ENCODE results near the gene STK11.

The STK11 gene

DNA sequence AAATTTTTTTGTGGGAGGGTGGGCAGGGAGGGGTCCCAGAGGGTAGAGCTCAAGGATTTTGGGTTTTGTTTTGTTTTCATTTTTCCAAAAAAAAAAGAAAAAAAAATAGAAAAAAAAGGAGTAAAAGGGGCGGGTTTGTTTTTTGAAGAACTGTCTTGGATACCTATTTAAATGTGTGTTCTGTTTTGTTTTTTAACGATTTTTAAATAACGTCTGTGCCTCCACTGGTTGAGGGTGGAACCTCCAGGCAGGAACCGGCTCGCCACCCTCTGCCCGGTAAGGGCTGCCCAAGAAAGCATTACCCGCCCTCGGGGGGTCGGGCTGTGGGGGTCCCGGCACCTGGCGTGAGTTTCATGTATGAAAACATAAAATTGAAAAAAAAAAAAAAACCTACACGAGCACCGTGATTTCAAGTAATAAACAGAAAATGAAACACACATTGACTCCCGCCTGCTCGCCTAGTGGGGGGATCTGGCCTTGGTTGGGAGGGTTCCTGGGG lies 53.2 kb downstream of the STK11 start:
- TF ChIP-seq, protein P1, sequence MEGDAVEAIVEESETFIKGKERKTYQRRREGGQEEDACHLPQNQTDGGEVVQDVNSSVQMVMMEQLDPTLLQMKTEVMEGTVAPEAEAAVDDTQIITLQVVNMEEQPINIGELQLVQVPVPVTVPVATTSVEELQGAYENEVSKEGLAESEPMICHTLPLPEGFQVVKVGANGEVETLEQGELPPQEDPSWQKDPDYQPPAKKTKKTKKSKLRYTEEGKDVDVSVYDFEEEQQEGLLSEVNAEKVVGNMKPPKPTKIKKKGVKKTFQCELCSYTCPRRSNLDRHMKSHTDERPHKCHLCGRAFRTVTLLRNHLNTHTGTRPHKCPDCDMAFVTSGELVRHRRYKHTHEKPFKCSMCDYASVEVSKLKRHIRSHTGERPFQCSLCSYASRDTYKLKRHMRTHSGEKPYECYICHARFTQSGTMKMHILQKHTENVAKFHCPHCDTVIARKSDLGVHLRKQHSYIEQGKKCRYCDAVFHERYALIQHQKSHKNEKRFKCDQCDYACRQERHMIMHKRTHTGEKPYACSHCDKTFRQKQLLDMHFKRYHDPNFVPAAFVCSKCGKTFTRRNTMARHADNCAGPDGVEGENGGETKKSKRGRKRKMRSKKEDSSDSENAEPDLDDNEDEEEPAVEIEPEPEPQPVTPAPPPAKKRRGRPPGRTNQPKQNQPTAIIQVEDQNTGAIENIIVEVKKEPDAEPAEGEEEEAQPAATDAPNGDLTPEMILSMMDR (IDR thresholded peaks at IDR 0.05) = no peak
- no peak for TF ChIP-seq ZFX (IDR thresholded peaks at IDR 0.05; ENCODE audit: borderline replicate concordance)
- peak overlapping the region; percentile 99 for H3K27ac ChIP-seq

DNA sequence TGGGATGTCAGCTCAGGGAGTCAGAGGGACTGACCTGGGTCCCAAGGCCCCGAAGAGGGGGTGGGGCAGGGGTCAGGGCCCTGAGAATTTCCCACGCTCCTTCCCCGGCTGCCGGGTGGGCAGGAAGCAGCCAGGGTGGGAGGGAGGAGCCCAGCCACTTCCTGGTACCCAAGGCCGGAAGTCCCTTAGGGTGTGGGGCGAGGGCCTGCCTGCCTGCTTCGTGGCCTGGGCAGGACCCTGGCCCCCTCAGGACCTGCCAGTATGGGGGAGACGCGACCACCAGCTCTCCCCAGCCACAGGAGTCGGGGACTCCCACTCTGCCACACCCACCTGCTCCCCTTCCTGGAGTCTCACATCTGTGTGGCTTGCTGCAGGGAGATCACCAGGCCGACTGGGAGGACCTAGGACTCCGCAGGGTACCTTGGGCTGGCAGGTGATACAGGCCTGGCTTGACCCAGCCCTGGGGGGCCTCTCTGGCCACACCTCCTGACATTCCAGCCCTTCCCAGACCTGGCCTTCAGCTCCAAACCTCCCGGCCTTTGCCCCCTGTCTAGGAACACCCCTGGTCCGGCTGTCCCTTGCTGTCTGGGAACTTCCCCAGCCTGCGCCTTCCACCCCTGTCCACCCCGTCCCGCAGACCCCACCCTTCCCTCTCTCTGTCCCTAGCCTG lies 53.8 kb downstream of the STK11 start:
- TF ChIP-seq, protein P1 (IDR thresholded peaks at IDR 0.05) = no peak
- TF ChIP-seq ZFX (IDR thresholded peaks at IDR 0.05; ENCODE audit: borderline replicate concordance) = no peak
- peak overlapping the region; percentile 99 for H3K27ac ChIP-seq

DNA sequence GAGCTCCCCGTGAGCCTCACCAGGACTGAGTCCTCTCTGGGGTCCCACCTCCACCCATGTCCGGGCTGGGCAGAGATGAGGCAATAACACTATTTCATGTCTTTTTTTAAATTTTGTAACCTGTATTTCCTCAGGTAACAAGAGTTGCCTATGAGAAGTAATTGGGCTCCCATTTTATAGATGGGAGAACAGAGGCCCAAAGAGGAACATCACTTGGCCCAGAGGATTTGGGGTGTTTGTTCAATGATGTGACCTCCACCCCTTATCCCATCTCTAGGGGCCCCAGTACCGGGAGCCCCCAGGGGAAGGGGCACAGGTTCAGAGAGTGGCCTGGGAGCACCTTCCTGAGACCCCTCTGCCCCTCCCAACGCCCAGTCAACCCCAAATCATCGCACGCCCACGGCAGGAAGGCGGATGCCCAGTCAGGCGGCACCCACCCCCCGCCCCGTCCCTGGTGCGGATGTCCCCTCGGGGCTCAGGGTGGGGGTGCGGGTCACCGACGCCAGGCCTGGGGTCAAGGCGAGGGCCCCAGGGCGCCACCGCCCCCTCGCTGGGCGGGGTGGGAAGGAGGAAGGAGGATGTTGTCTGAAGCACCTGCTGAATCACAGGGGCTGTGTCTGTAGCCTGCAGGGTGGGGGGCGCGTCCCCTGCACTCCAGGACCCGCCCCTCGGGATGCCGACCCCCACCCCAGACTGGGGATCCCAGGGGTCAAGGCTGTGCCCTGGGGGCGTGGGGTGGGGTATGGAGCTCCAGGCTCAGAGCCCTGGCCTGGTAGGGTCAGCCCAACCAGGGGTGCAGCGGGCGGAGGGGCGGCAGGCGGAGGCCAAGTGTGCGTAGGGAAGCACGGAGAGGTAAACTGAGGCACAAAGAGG lies 54.5 kb downstream of the STK11 start:
- peak overlapping the region; percentile 99 for H3K27ac ChIP-seq
- no peak for TF ChIP-seq ZFX (IDR thresholded peaks at IDR 0.05; ENCODE audit: borderline replicate concordance)
- TF ChIP-seq, protein P1 (IDR thresholded peaks at IDR 0.05) = no peak

DNA sequence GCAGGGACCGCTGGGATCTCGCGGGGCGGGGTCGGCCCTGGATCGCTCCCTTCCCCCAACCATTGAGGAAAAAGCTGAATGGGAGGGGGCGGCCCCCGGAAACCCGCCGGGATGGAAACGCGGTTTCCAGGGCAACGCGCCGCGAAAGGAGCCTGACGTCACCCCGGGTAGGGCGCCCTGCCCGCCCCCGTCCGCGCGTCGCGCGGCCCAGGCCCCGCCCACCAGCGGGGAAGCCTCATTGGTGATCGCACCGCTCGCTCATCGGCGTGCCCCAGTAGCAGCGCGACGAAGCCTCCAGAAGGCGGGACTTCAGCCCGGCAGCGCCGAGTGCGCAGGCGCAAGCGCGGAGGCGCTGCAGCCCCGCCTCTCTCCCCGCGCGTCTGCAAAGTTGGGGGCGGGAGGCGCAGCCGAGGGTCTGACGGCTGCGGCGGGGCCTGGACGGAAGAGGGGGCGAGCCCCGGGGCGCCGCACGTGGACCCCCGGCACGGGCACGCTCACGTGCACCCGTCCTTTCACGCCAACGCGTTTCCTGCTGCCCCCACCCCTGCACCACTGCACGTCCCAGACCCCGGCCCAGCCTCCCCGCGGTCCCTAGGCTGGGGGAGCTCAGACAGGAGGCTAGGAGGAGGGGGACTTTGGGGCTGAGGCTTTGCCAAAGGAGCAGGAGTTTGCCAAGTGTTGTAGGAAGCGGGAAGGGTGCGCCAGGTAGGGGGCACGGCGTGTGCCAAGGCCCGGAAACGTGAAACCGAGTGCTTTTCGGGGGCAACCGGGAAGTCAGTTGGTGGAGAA lies 55.4 kb downstream of the STK11 start:
- TF ChIP-seq, protein P1 (IDR thresholded peaks at IDR 0.05) = no peak
- TF ChIP-seq ZFX (IDR thresholded peaks at IDR 0.05; ENCODE audit: borderline replicate concordance) = no peak
- peak overlapping the region; percentile 99 for H3K27ac ChIP-seq

DNA sequence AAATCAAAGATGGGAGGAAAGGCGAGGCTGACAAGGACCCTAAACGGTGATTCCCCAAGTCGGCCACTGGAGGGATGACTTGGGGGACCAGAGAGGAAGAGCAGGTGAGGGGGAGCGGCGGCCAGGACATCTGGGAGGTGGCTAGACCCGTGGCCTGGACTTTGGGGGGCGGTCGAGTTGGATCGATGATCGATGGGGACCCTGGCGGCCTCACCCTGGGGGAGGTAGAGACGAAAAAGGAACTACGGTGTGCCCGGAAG lies 55.9 kb downstream of the STK11 start:
- TF ChIP-seq, protein P1 (IDR thresholded peaks at IDR 0.05) = no peak
- TF ChIP-seq ZFX (IDR thresholded peaks at IDR 0.05; ENCODE audit: borderline replicate concordance) = no peak
- H3K27ac ChIP-seq = peak overlapping the region; percentile 99

DNA sequence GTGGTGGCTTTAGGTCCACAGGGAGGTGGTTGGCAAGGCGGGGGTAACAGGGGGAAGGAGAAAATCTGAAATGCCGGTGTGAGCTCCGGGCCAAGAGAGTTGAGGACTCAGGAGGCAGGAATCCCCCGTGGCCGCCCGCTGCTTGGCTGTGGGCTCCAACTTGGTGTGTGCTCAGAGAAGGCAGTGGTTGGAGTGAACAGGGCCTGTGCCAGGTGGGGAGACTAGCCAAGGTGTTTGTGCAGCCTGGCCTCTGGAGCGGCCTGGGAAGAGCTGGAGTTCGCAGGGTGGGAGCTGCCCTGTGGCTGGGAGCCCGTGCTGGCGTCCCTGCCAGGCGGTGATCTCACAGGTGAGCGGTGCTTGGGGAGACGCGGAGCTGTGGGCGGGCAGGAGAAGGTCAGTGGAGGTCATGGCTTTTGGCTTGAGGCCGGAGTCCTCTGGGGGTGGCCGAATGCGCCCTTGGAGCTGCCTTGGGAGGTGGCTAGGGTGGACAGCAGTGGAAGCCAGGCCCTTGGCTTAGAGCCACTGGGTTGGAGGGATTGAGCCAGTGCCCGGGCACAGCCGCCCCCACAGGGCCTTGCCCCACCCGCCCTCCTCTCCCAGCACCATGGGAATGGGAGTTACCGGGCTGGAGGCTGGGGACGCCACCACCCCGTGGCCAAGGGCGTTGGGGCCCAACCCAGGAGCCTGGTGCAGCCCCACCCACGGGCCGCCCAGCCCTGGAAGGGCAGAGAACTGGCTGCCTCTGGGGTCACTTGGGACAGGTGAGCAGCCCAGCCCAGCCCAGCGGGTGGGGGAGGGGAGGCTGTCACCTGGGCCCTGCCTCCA lies 56.4 kb downstream of the STK11 start:
- H3K27ac ChIP-seq = peak overlapping the region; percentile 99
- TF ChIP-seq, protein P1 (IDR thresholded peaks at IDR 0.05) = no peak
- TF ChIP-seq ZFX (IDR thresholded peaks at IDR 0.05; ENCODE audit: borderline replicate concordance) = no peak

Measured in 22Rv1 (cell line).